ENCODE measurements around the gene GPM6B.

The GPM6B gene

GRCh38 chrX:13721819-13722519 is 94.9 kb downstream of the GPM6B start:
- no peak for DNase-seq

GRCh38 chrX:13721371-13721770 is 95.5 kb downstream of the GPM6B start:
- DNase-seq, result no peak
